Measurements from ENCODE around the gene RNF4. TPM values are rescaled to one million over a fixed set of nuclear protein-coding genes. Genes with fewer than 3 reads are reported as not detected.

The RNF4 gene
- total RNA-seq, 2 donors from 2014 or later: 112 to 136 TPM

GRCh38 chr4:2432004-2432403, 36.9 kb upstream of the RNF4 start:
- no peak for DNase-seq (ENCODE audit: low spot score)
- H3K4me3 Mint-ChIP-seq: no peak overlapping the region
- ATAC-seq: no peak
- peaks cover 0 to 6% of the 10 kb centered on the region in 2 donors for H3K4me1 Mint-ChIP-seq (ENCODE audit: low read depth in 2 of 2)
- no peak overlapping the region for H3K27ac Mint-ChIP-seq
- H3K36me3 Mint-ChIP-seq: no peaks in the 10 kb centered on the region
- peaks cover 2 to 6% of the 10 kb centered on the region in 2 donors for H3K27me3 Mint-ChIP-seq
- no peaks in the 10 kb centered on the region for H3K9me3 Mint-ChIP-seq

GRCh38 chr4:2432991-2433530, 35.8 kb upstream of the RNF4 start:
- Mint-ChIP-seq H3K27ac (no peak overlapping the region), H3K4me3 (no peak overlapping the region), H3K9me3 (no peaks in the 10 kb centered on the region), H3K36me3 (no peaks in the 10 kb centered on the region), H3K27me3 (peaks cover 2 to 6% of the 10 kb centered on the region in 2 donors), H3K4me1 (ENCODE audit: low read depth in 2 of 2) (peaks cover 0 to 6% of the 10 kb centered on the region in 2 donors)
- no peak for DNase-seq (ENCODE audit: low spot score)
- ATAC-seq: no peak

- no peak for DNase-seq (ENCODE audit: low spot score)
- H3K27me3 Mint-ChIP-seq: peaks cover 0 to 4% of the 10 kb centered on the region in 2 donors
- H3K4me3 Mint-ChIP-seq: no peak overlapping the region
- H3K27ac Mint-ChIP-seq: peak overlapping the region in 1 of 2 donors; percentile 57
- H3K4me1 Mint-ChIP-seq (ENCODE audit: low read depth in 2 of 2): peaks cover 0 to 4% of the 10 kb centered on the region in 2 donors
- no peaks in the 10 kb centered on the region for H3K36me3 Mint-ChIP-seq
- H3K9me3 Mint-ChIP-seq: no peaks in the 10 kb centered on the region
- ATAC-seq: no peak
Observed at GRCh38 chr4:2433609-2434350, 35.1 kb upstream of the RNF4 start.

GRCh38 chr4:2434420-2434819, 34.5 kb upstream of the RNF4 start:
- ATAC-seq (no peak), DNase-seq (ENCODE audit: low spot score) (no peak)
- H3K27ac Mint-ChIP-seq: no peak overlapping the region
- H3K36me3 Mint-ChIP-seq: no peaks in the 10 kb centered on the region
- no peaks in the 10 kb centered on the region for H3K9me3 Mint-ChIP-seq
- no peak overlapping the region for H3K4me3 Mint-ChIP-seq
- H3K4me1 Mint-ChIP-seq (ENCODE audit: low read depth in 2 of 2): no peaks in the 10 kb centered on the region
- no peaks in the 10 kb centered on the region for H3K27me3 Mint-ChIP-seq

GRCh38 chr4:2436301-2436700, 32.6 kb upstream of the RNF4 start:
- Mint-ChIP-seq H3K27me3 (no peaks in the 10 kb centered on the region), H3K4me1 (ENCODE audit: low read depth in 2 of 2) (no peaks in the 10 kb centered on the region), H3K9me3 (no peaks in the 10 kb centered on the region), H3K4me3 (no peak overlapping the region), H3K36me3 (no peaks in the 10 kb centered on the region), H3K27ac (no peak overlapping the region)
- ATAC-seq (no peak), DNase-seq (ENCODE audit: low spot score) (no peak)

GRCh38 chr4:2436761-2437474, 32.0 kb upstream of the RNF4 start:
- H3K4me1 Mint-ChIP-seq (ENCODE audit: low read depth in 2 of 2): peaks cover 0 to 3% of the 10 kb centered on the region in 2 donors
- H3K27ac Mint-ChIP-seq: no peak overlapping the region
- DNase-seq (ENCODE audit: low spot score) (no peak), ATAC-seq (no peak)
- H3K9me3 Mint-ChIP-seq: no peaks in the 10 kb centered on the region
- H3K27me3 Mint-ChIP-seq: no peaks in the 10 kb centered on the region
- no peak overlapping the region for H3K4me3 Mint-ChIP-seq
- no peaks in the 10 kb centered on the region for H3K36me3 Mint-ChIP-seq

GRCh38 chr4:2437475-2438215, 31.3 kb upstream of the RNF4 start:
- Mint-ChIP-seq H3K27ac (no peak overlapping the region), H3K36me3 (no peaks in the 10 kb centered on the region), H3K9me3 (no peaks in the 10 kb centered on the region), H3K4me3 (no peak overlapping the region), H3K4me1 (ENCODE audit: low read depth in 2 of 2) (peaks cover 0 to 3% of the 10 kb centered on the region in 2 donors), H3K27me3 (no peaks in the 10 kb centered on the region)
- no peak for ATAC-seq
- DNase-seq (ENCODE audit: low spot score): no peak

- Mint-ChIP-seq H3K27me3 (no peaks in the 10 kb centered on the region), H3K9me3 (no peaks in the 10 kb centered on the region), H3K4me1 (ENCODE audit: low read depth in 2 of 2) (peaks cover 0 to 3% of the 10 kb centered on the region in 2 donors), H3K4me3 (no peak overlapping the region), H3K27ac (no peak overlapping the region), H3K36me3 (no peaks in the 10 kb centered on the region)
- ATAC-seq (no peak), DNase-seq (ENCODE audit: low spot score) (no peak)
Observed at GRCh38 chr4:2438822-2439718, 29.8 kb upstream of the RNF4 start.

- peak; percentile 90 for ATAC-seq
- H3K27ac Mint-ChIP-seq: no peak overlapping the region
Observed at GRCh38 chr4:2441393-2442174, 27.3 kb upstream of the RNF4 start.

GRCh38 chr4:2442175-2442993, 26.5 kb upstream of the RNF4 start:
- no peak overlapping the region for H3K27ac Mint-ChIP-seq
- H3K4me1 Mint-ChIP-seq (ENCODE audit: low read depth in 2 of 2): peaks cover 0 to 3% of the 10 kb centered on the region in 2 donors
- no peaks in the 10 kb centered on the region for H3K9me3 Mint-ChIP-seq
- ATAC-seq (no peak), DNase-seq (ENCODE audit: low spot score) (no peak)
- H3K27me3 Mint-ChIP-seq: no peaks in the 10 kb centered on the region
- no peak overlapping the region for H3K4me3 Mint-ChIP-seq
- no peaks in the 10 kb centered on the region for H3K36me3 Mint-ChIP-seq

More at GRCh38 chr4:2441393-2442174, 27.3 kb upstream of the RNF4 start:
- H3K36me3 Mint-ChIP-seq: no peaks in the 10 kb centered on the region
- DNase-seq (ENCODE audit: low spot score): no peak
- no peak overlapping the region for H3K4me3 Mint-ChIP-seq
- H3K27me3 Mint-ChIP-seq: no peaks in the 10 kb centered on the region
- peaks cover 0 to 3% of the 10 kb centered on the region in 2 donors for H3K4me1 Mint-ChIP-seq (ENCODE audit: low read depth in 2 of 2)
- H3K9me3 Mint-ChIP-seq: no peaks in the 10 kb centered on the region

- no peak for ATAC-seq
- H3K27me3 Mint-ChIP-seq: no peaks in the 10 kb centered on the region
Observed at GRCh38 chr4:2443061-2443730, 25.7 kb upstream of the RNF4 start.

More at GRCh38 chr4:2443061-2443730, 25.7 kb upstream of the RNF4 start:
- Mint-ChIP-seq H3K4me1 (ENCODE audit: low read depth in 2 of 2) (peaks cover 0 to 3% of the 10 kb centered on the region in 2 donors), H3K9me3 (no peaks in the 10 kb centered on the region), H3K4me3 (no peak overlapping the region), H3K27ac (no peak overlapping the region), H3K36me3 (no peaks in the 10 kb centered on the region)
- DNase-seq (ENCODE audit: low spot score): no peak

Measured in natural killer cell treated with Interleukin-12 subunit alpha and Interleukin-12 subunit beta and Interleukin-15 and Interleukin-18, amount 100 ng/mL, for 72 hours (primary cell).